Upper lobe of right lung (tissue), 1 donor: Measurements from ENCODE around the gene FRY. TPM values are rescaled to one million over a fixed set of nuclear protein-coding genes. Genes with fewer than 3 reads are reported as not detected.

Source experiments
- ATAC-seq: fragments of 200-7000 bp; cut with Tn5 transposase; one replicate; pipeline ENCODE4 v1.9.1; 2020; ENCODE audit warnings: mild to moderate bottlenecking, moderate library complexity
- DNase-seq: peaks from one replicate; pipeline ENCODE4 v3.0.0-alpha.2; 2020
- H3K27ac ChIP-seq: fragments of 200-600 bp; one replicate; pipeline ENCODE4 v1.8.0; 2022
- H3K27me3 ChIP-seq: fragments of 200-600 bp; one replicate; pipeline ENCODE4 v1.8.0; 2022; ENCODE audit warnings: mild to moderate bottlenecking
- H3K36me3 ChIP-seq: fragments of 200-600 bp; one replicate; pipeline ENCODE4 v1.8.0; 2022
- H3K4me1 ChIP-seq: fragments of 200-600 bp; one replicate; pipeline ENCODE4 v1.8.0; 2022
- H3K4me3 ChIP-seq: fragments of 200-600 bp; one replicate; pipeline ENCODE4 v1.8.0; 2022; ENCODE audit warnings: mild to moderate bottlenecking
- H3K9me3 ChIP-seq: fragments of 200-600 bp; one replicate; pipeline ENCODE4 v1.8.0; 2022
- CTCF ChIP-seq: fragments of 200-600 bp; IDR thresholded peaks from one replicate; pipeline ENCODE4 v1.8.0; 2022; ENCODE audit warnings: antibody characterized with exemption
- intact Hi-C: fragments of 100-400 bp; cut with DNase I; formaldehyde crosslinking; loops from one replicate; pipeline ENCODE4 v1.11.0; 2022
- total RNA-seq: library from RNA; stranded (reverse); fragmentation: NEBNext Ultra II Directional; extraction: Animal tissue kit (Norgen Biotek cat#: 25700); gene quantifications from one replicate; pipeline ENCODE4 v1.2.1, GENCODE V29; 2021
- donor health status: DM: no; HTN: yes; CAD: no; lungs with severe emphysema.

FRY gene
- total RNA-seq, 1 donor from 2014 or later, result 76.6 TPM

GRCh38 chr13:32038343-32038742, 6.8 kb downstream of the FRY start:
- H3K27me3 ChIP-seq, result no peaks in the 10 kb centered on the region
- no peak for ATAC-seq
- DNase-seq, result no peak
- no peaks in the 10 kb centered on the region for H3K36me3 ChIP-seq
- no peak for TF ChIP-seq CTCF
- intact Hi-C loops, result no loop called here
- H3K4me1 ChIP-seq, result peaks cover 10% of the 10 kb centered on the region
- no peak overlapping the region for H3K4me3 ChIP-seq
- H3K9me3 ChIP-seq, result no peaks in the 10 kb centered on the region
- no peak overlapping the region for H3K27ac ChIP-seq

GRCh38 chr13:32039056-32039455, 7.5 kb downstream of the FRY start:
- Histone ChIP-seq H3K9me3 (no peaks in the 10 kb centered on the region), H3K4me3 (no peak overlapping the region), H3K27me3 (no peaks in the 10 kb centered on the region), H3K36me3 (no peaks in the 10 kb centered on the region), H3K27ac (no peak overlapping the region), H3K4me1 (peaks cover 10% of the 10 kb centered on the region)
- intact Hi-C loops, result no loop called here
- no peak for ATAC-seq
- TF ChIP-seq CTCF, result no peak
- no peak for DNase-seq

GRCh38 chr13:32039528-32039927, 8.0 kb downstream of the FRY start:
- no peak for TF ChIP-seq CTCF
- no peaks in the 10 kb centered on the region for H3K27me3 ChIP-seq
- no peak for DNase-seq
- intact Hi-C loops, result no loop called here
- H3K36me3 ChIP-seq, result no peaks in the 10 kb centered on the region
- ATAC-seq, result no peak
- no peak overlapping the region for H3K27ac ChIP-seq
- no peaks in the 10 kb centered on the region for H3K9me3 ChIP-seq
- peaks cover 10% of the 10 kb centered on the region for H3K4me1 ChIP-seq
- no peak overlapping the region for H3K4me3 ChIP-seq

GRCh38 chr13:32040052-32040642, 8.6 kb downstream of the FRY start:
- Histone ChIP-seq H3K27ac (no peak overlapping the region), H3K27me3 (no peaks in the 10 kb centered on the region), H3K9me3 (no peaks in the 10 kb centered on the region), H3K4me3 (no peak overlapping the region), H3K36me3 (no peaks in the 10 kb centered on the region), H3K4me1 (peaks cover 10% of the 10 kb centered on the region)
- no peak for TF ChIP-seq CTCF
- DNase-seq (no peak), ATAC-seq (no peak)
- intact Hi-C loops, result no loop called here

GRCh38 chr13:32040689-32041088, 9.1 kb downstream of the FRY start:
- Histone ChIP-seq H3K27me3 (no peaks in the 10 kb centered on the region), H3K36me3 (no peaks in the 10 kb centered on the region), H3K4me1 (peaks cover 10% of the 10 kb centered on the region), H3K4me3 (no peak overlapping the region), H3K27ac (no peak overlapping the region), H3K9me3 (no peaks in the 10 kb centered on the region)
- intact Hi-C loops, result no loop called here
- ATAC-seq, result no peak
- DNase-seq, result no peak
- TF ChIP-seq CTCF, result no peak

GRCh38 chr13:32041429-32041828, 9.9 kb downstream of the FRY start:
- TF ChIP-seq CTCF, result no peak
- H3K27ac ChIP-seq, result no peak overlapping the region
- no peak for DNase-seq
- no peaks in the 10 kb centered on the region for H3K27me3 ChIP-seq
- H3K36me3 ChIP-seq, result no peaks in the 10 kb centered on the region
- H3K4me1 ChIP-seq, result peaks cover 18% of the 10 kb centered on the region
- H3K9me3 ChIP-seq, result no peaks in the 10 kb centered on the region
- intact Hi-C loops, result no loop called here
- ATAC-seq, result no peak
- H3K4me3 ChIP-seq, result no peak overlapping the region
